Progenitor cell of endocrine pancreas (in vitro differentiated cells): Measurements from ENCODE around the gene CATSPERZ. TPM values are rescaled to one million over a fixed set of nuclear protein-coding genes. Genes with fewer than 3 reads are reported as not detected.
"Not testable (repeated sequence)": the region's sequence is repeated elsewhere in the genome, so short reads cannot be mapped to it uniquely, and the experiment has no call there.

Experiments used
- DNase-seq: peaks from one replicate; pipeline ENCODE4 v3.0.0; 2021; ENCODE audit warnings: low spot score; ENCODE audit not compliant: unreplicated experiment
- H3K27ac Mint-ChIP-seq: 2 replicates; pipeline ENCODE4 v1.8.0; 2021; ENCODE audit warnings: mild to moderate bottlenecking, moderate library complexity, mixed read lengths
- H3K27me3 Mint-ChIP-seq: 2 replicates; pipeline ENCODE4 v1.8.0; 2021; ENCODE audit warnings: mixed read lengths
- H3K36me3 Mint-ChIP-seq: 2 replicates; pipeline ENCODE4 v1.8.0; 2022; ENCODE audit warnings: mixed read lengths; ENCODE audit not compliant: insufficient read depth
- H3K4me1 Mint-ChIP-seq: 2 replicates; pipeline ENCODE4 v1.8.0; 2021; ENCODE audit warnings: low read depth, mixed read lengths
- H3K4me3 Mint-ChIP-seq: 2 replicates; pipeline ENCODE4 v1.8.0; 2021; ENCODE audit warnings: low read depth, mild to moderate bottlenecking, moderate library complexity, mixed read lengths
- H3K9me3 Mint-ChIP-seq: 2 replicates; pipeline ENCODE4 v1.8.0; 2021; ENCODE audit warnings: low read depth, mixed read lengths
- total RNA-seq: library from RNA; stranded (reverse); gene quantifications from 2 replicates; pipeline ENCODE4 v1.2.1, GENCODE V29; 2021
- TF ChIP-seq, protein P1 (sequence below): fragments of 200-600 bp; sonication (generic); IDR thresholded peaks from one replicate; pipeline ENCODE4 v1.5.0; 2021; ENCODE audit warnings: antibody characterized with exemption, mild to moderate bottlenecking; ENCODE audit not compliant: unreplicated experiment

The CATSPERZ gene
- total RNA-seq, 1 donor from 2014 or later, result not detected

DNA sequence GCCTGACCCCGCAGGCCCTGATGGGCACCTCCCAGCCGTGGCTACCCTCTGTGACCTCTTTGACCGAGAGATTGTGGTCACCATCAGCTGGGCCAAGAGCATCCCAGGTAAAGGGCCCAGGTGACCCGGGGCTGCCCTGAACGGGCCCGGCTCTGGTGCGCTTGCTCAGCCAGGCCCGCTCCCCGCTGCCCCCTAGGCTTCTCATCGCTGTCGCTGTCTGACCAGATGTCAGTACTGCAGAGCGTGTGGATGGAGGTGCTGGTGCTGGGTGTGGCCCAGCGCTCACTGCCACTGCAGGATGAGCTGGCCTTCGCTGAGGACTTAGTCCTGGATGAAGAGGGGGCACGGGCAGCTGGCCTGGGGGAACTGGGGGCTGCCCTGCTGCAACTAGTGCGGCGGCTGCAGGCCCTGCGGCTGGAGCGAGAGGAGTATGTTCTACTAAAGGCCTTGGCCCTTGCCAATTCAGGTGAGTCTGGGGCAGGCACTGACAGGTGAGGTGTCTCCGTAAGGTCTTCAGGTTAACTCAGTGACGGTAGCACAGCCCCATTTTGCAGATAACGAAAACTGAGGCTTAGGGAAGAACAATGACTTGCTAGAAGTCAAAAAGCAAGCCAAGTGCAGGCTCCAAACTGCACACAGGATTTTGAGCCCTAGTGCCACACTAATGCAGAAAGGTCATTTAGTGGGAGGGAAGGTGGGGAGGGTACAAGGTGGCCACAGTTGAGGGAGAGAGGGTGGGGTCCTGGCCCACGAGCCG lies 14.8 kb downstream of the CATSPERZ start:
- no peaks in the 10 kb centered on the region for H3K27me3 Mint-ChIP-seq
- no peak for DNase-seq
- H3K27ac Mint-ChIP-seq, result no peak overlapping the region
- H3K9me3 Mint-ChIP-seq, result no peaks in the 10 kb centered on the region
- H3K36me3 Mint-ChIP-seq, result peaks cover 5% of the 10 kb centered on the region
- H3K4me1 Mint-ChIP-seq, result peaks cover 11% of the 10 kb centered on the region
- peak overlapping the region; percentile 41 for H3K4me3 Mint-ChIP-seq
- TF ChIP-seq, protein P1, sequence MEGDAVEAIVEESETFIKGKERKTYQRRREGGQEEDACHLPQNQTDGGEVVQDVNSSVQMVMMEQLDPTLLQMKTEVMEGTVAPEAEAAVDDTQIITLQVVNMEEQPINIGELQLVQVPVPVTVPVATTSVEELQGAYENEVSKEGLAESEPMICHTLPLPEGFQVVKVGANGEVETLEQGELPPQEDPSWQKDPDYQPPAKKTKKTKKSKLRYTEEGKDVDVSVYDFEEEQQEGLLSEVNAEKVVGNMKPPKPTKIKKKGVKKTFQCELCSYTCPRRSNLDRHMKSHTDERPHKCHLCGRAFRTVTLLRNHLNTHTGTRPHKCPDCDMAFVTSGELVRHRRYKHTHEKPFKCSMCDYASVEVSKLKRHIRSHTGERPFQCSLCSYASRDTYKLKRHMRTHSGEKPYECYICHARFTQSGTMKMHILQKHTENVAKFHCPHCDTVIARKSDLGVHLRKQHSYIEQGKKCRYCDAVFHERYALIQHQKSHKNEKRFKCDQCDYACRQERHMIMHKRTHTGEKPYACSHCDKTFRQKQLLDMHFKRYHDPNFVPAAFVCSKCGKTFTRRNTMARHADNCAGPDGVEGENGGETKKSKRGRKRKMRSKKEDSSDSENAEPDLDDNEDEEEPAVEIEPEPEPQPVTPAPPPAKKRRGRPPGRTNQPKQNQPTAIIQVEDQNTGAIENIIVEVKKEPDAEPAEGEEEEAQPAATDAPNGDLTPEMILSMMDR, result no peak

DNA sequence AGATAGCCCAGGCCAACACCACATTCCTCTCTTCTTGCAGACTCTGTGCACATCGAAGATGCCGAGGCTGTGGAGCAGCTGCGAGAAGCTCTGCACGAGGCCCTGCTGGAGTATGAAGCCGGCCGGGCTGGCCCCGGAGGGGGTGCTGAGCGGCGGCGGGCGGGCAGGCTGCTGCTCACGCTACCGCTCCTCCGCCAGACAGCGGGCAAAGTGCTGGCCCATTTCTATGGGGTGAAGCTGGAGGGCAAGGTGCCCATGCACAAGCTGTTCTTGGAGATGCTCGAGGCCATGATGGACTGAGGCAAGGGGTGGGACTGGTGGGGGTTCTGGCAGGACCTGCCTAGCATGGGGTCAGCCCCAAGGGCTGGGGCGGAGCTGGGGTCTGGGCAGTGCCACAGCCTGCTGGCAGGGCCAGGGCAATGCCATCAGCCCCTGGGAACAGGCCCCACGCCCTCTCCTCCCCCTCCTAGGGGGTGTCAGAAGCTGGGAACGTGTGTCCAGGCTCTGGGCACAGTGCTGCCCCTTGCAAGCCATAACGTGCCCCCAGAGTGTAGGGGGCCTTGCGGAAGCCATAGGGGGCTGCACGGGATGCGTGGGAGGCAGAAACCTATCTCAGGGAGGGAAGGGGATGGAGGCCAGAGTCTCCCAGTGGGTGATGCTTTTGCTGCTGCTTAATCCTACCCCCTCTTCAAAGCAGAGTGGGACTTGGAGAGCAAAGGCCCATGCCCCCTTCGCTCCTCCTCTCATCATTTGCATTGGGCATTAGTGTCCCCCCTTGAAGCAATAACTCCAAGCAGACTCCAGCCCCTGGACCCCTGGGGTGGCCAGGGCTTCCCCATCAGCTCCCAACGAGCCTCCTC lies 15.7 kb downstream of the CATSPERZ start:
- not testable (repeated sequence) for H3K27me3 Mint-ChIP-seq, H3K36me3 Mint-ChIP-seq, H3K27ac Mint-ChIP-seq, H3K9me3 Mint-ChIP-seq, DNase-seq
- peaks cover 11% of the 10 kb centered on the region for H3K4me1 Mint-ChIP-seq
- peak overlapping the region; percentile 92 for H3K4me3 Mint-ChIP-seq

DNA sequence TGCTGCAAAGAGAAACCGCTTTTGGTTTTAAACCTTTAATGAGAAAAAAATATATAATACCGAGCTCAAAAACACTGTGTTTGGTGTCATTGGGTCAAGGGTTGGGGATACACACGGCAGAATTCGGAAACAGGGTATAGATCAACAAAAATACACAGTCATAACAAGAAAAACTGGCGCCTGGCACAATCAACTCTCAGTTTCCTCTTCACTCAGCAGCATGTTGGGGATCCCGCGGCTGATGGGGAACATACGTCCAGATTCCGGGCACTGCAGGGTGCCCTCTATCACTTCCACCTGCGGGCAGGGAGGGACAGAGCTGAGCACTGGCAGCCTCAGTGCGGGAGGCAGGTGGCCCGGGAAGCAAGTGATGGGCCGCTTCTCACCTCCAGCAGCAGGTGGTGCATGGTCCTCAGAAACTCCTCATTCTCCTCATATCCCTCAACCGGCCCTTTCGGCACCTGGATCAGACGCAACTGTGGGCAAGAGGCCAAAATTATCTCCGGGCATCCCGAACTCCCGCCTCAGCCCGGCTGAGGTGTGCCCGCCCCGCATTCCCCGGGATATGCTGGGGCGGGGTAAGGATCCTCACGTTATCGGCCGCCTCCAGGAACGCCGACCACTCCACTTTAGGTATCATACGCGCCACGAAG lies 16.6 kb downstream of the CATSPERZ start:
- H3K27ac Mint-ChIP-seq, result peak overlapping the region; percentile 100
- TF ChIP-seq, protein P1, result no peak
- peaks cover 11% of the 10 kb centered on the region for H3K4me1 Mint-ChIP-seq
- peaks cover 10% of the 10 kb centered on the region for H3K36me3 Mint-ChIP-seq
- no peak for DNase-seq
- no peaks in the 10 kb centered on the region for H3K27me3 Mint-ChIP-seq
- H3K9me3 Mint-ChIP-seq, result no peaks in the 10 kb centered on the region
- peak overlapping the region; percentile 92 for H3K4me3 Mint-ChIP-seq

DNA sequence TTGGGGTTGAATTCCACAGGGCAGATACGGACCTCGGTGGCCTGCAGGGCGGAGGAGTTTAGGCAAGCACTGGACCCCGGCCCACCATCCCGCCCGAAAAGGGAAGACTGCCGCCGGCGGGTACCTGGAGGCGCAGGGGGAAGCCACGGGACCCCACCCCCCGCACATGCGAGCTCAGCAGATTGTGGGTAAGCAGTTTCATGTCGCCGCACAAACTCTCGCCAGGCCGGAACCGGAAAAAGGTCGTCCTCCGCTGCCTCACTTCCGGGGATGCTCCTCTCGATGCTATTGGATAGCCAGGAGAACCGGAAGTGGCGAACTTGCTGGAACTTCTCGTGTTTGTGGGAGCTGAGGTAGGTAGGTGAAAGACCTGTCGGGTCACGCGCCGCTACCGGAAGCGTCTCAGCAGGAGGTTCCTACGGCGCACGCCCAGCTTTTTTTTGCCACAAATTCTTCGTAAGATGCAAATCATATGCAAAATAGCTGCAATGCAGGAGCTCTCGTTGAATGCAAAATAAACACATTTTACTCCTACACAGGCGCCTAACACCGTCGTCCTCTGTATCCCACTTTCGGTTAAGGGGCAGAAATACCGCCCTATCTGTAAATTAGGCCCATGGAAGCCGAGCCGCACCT lies 17.3 kb downstream of the CATSPERZ start, which contains the start of gene TRMT112:
TRMT112 (minus strand) TSS at position 235 of the 636 bp plus-strand sequence; CDS start at position 202, 33 bp downstream.
- Mint-ChIP-seq H3K9me3 (no peaks in the 10 kb centered on the region), H3K36me3 (peaks cover 10% of the 10 kb centered on the region), H3K27ac (peak within 1 kb of the TSS; percentile 100), H3K4me1 (peaks cover 11% of the 10 kb centered on the region), H3K4me3 (peak within 1 kb of the TSS; percentile 92), H3K27me3 (no peaks in the 10 kb centered on the region)
- TF ChIP-seq, protein P1, result peak; percentile 1
- DNase-seq, result peak; percentile 80

DNA sequence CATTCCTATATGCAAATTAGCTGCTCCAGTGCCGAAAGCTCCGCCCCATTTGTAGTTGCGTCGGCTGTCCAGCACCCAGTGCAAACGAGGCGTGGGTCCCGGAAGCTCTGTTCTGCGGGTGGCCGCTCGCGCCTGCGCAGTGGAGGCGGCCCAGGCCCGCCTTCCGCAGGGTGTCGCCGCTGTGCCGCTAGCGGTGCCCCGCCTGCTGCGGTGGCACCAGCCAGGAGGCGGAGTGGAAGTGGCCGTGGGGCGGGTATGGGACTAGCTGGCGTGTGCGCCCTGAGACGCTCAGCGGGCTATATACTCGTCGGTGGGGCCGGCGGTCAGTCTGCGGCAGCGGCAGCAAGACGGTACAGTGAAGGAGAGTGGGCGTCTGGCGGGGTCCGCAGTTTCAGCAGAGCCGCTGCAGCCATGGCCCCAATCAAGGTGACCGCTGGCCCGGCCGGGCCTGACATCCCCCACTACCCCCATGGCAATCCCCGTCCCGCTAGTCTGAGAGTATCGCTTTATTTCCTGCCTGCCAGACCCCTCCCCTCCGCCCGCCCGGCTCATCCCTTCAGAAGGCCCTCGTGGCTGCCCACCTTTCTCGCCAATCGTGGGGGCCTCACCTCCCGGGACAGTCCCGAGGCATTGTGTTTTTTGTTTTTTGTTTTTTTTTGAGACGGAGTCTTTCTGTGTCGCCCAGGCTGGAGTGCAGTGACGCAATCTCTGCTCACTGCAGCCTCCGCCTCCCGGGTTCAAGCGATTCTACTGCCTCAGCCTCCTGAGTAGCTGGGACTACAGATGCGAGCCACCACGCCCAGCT lies 18.0 kb downstream of the CATSPERZ start, which contains the start of gene PRDX5:
PRDX5 (plus strand) TSS at position 161 of the 805 bp plus-strand sequence; CDS start at position 256, 95 bp downstream.
- TF ChIP-seq, protein P1, result peak; percentile 29
- Mint-ChIP-seq H3K27me3 (no peaks in the 10 kb centered on the region), H3K27ac (peak within 1 kb of the TSS; percentile 100), H3K9me3 (no peaks in the 10 kb centered on the region), H3K4me3 (peak within 1 kb of the TSS; percentile 92), H3K4me1 (peaks cover 11% of the 10 kb centered on the region), H3K36me3 (peaks cover 10% of the 10 kb centered on the region)
- peak; percentile 89 for DNase-seq
